ENCODE data around the gene BICD1. TPM values are rescaled to one million over a fixed set of nuclear protein-coding genes. Genes with fewer than 3 reads are reported as not detected.
"Not testable (repeated sequence)": the region's sequence is repeated elsewhere in the genome, so short reads cannot be mapped to it uniquely, and the experiment has no call there.

The BICD1 gene
- total RNA-seq, 4 donors from 2014 or later: 0.70 to 7.8 (median 2.8) TPM

DNA sequence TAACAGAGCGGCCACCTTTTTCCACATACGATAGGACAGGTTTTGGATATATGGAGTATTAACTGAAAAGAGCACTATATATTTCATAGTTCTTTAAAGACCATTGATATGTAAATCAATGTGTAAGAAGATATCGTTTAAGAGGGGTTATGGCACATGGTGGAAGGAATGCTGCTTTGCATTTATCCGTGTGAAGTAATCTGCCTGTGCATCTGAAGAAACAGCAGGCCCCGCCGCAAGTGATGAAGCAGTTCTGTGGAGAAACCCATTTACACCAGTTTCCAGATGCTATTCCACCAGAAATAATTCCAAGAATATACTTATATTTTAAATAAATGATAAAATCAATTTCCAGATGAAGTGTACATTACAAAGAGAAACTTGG is 72.4 kb downstream of the BICD1 start:
- 71 to 72% methylated on average over 6 of the region's 6 CpGs for WGBS, 2 donors
- Histone ChIP-seq H3K4me1 (peaks cover 0 to 8% (median 0%) of the 10 kb centered on the region in 3 donors), H3K27me3 (no peaks in the 10 kb centered on the region), H3K27ac (no peak overlapping the region), H3K4me3 (no peak overlapping the region), H3K36me3 (no peaks in the 10 kb centered on the region), H3K9me3 (no peaks in the 10 kb centered on the region)
- no peak for TF ChIP-seq POLR2A (IDR thresholded peaks at IDR 0.05)
- TF ChIP-seq, protein P1, sequence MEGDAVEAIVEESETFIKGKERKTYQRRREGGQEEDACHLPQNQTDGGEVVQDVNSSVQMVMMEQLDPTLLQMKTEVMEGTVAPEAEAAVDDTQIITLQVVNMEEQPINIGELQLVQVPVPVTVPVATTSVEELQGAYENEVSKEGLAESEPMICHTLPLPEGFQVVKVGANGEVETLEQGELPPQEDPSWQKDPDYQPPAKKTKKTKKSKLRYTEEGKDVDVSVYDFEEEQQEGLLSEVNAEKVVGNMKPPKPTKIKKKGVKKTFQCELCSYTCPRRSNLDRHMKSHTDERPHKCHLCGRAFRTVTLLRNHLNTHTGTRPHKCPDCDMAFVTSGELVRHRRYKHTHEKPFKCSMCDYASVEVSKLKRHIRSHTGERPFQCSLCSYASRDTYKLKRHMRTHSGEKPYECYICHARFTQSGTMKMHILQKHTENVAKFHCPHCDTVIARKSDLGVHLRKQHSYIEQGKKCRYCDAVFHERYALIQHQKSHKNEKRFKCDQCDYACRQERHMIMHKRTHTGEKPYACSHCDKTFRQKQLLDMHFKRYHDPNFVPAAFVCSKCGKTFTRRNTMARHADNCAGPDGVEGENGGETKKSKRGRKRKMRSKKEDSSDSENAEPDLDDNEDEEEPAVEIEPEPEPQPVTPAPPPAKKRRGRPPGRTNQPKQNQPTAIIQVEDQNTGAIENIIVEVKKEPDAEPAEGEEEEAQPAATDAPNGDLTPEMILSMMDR (IDR thresholded peaks at IDR 0.05): no peak
- DNase-seq: no peak
- intact Hi-C loops (cut with DNase I): no loop called here

GRCh38 chr12:32181498-32182175 is 75.0 kb downstream of the BICD1 start:
- WGBS, 2 donors: 25 to 63% methylated on average over 1 of the region's 1 CpG

GRCh38 chr12:32183650-32184049 is 77.0 kb downstream of the BICD1 start:
- peaks cover 0 to 8% (median 0%) of the 10 kb centered on the region in 3 donors for H3K4me1 ChIP-seq
- 88 to 100% methylated on average over 1 of the region's 1 CpG for WGBS, 2 donors

More at GRCh38 chr12:32181498-32182175, 75.0 kb downstream of the BICD1 start:
- no peak for DNase-seq
- TF ChIP-seq, protein P1 (IDR thresholded peaks at IDR 0.05): no peak
- TF ChIP-seq POLR2A (IDR thresholded peaks at IDR 0.05): no peak
- Histone ChIP-seq H3K4me3 (no peak overlapping the region), H3K36me3 (no peaks in the 10 kb centered on the region), H3K27me3 (no peaks in the 10 kb centered on the region), H3K9me3 (no peaks in the 10 kb centered on the region), H3K27ac (no peak overlapping the region), H3K4me1 (peaks cover 0 to 8% (median 0%) of the 10 kb centered on the region in 3 donors)
- intact Hi-C loops (cut with DNase I): no loop called here

GRCh38 chr12:32187127-32187526 is 80.5 kb downstream of the BICD1 start:
- H3K4me1 ChIP-seq; H3K9me3 ChIP-seq; intact Hi-C loops (cut with DNase I); H3K27me3 ChIP-seq; H3K36me3 ChIP-seq; H3K4me3 ChIP-seq; H3K27ac ChIP-seq; DNase-seq: not testable (repeated sequence)
- 77 to 84% methylated on average over 4 to 8 of the region's 8 CpGs for WGBS, 2 donors

More at GRCh38 chr12:32183650-32184049, 77.0 kb downstream of the BICD1 start:
- no peaks in the 10 kb centered on the region for H3K36me3 ChIP-seq
- H3K27me3 ChIP-seq: no peaks in the 10 kb centered on the region
- H3K9me3 ChIP-seq: no peaks in the 10 kb centered on the region
- no peak overlapping the region for H3K4me3 ChIP-seq
- DNase-seq: no peak
- no peak for TF ChIP-seq POLR2A (IDR thresholded peaks at IDR 0.05)
- intact Hi-C loops (cut with DNase I): no loop called here
- H3K27ac ChIP-seq: no peak overlapping the region

DNA sequence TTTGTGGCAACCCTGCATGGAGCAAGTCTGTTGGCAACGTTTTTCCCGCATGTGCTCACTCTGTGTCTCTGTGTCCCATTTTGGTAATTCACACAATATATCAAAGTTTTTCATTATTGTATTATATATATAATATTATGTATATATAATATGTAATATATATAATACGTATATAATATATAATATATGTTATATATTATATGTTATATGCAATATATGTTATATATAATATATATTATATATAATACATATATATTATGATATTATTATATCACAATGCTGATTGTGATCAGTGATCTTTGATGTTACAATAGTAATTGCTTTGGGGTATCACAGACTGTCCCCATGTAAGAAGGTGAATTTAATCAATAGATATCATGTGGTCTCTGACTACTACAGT is 84.8 kb downstream of the BICD1 start:
- no peak overlapping the region for H3K27ac ChIP-seq
- WGBS, 2 donors: 95 to 98% methylated on average over 3 of the region's 3 CpGs
- H3K4me3 ChIP-seq: no peak overlapping the region
- H3K9me3 ChIP-seq: peaks cover 0 to 12% (median 0%) of the 10 kb centered on the region in 3 donors
- intact Hi-C loops (cut with DNase I): no loop called here
- H3K27me3 ChIP-seq: no peaks in the 10 kb centered on the region
- no peak for DNase-seq
- no peaks in the 10 kb centered on the region for H3K36me3 ChIP-seq
- TF ChIP-seq POLR2A (IDR thresholded peaks at IDR 0.05): no peak
- TF ChIP-seq, protein P1 (IDR thresholded peaks at IDR 0.05): no peak
- H3K4me1 ChIP-seq: no peaks in the 10 kb centered on the region

DNA sequence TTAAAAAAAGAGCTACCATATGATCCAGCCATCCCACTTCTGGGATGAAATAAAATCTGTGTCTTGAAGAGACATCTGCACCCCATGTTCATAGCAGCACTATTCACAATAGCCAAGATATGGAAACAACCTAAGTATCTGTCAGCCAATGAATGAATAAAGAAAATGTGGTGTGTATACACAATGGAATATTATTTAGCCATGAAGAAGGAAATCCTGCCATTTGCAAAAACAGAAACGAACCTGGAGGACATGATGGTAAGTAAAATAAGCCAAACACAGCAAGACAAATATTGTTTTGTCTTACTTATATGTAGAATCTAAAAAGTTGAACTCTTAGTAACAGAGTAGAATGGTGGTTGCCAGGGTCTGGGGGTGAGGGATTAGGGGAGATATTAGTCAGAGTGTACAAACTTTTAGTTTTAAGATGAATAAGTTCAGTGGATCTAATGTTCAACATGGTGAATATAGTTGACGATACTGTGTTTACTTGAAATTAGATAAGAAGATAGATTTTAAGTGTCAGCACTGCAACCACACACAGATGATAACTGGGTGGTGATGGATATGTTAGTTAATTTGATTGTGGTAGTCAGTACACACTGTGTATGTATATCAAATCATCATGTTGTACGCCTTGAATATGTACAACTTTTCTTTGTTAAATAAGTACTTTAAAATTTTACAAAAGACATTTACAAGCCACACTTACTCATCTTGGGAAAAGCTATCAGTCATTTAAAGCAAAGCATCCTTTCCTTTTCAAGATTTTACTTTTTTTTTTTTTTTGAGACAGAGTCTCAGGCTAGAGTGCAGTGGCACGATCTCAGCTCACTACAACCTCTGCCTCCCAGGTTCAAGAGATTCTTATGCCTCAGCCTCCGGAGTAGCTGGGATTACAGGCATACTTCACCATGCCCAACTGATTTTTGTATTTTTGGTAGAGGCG is 89.9 kb downstream of the BICD1 start:
- 88 to 91% methylated on average over 6 of the region's 6 CpGs for WGBS, 2 donors
- intact Hi-C loops (cut with DNase I): no loop called here
- Histone ChIP-seq H3K27ac (no peak overlapping the region), H3K4me3 (no peak overlapping the region), H3K9me3 (peaks cover 0 to 12% (median 0%) of the 10 kb centered on the region in 3 donors), H3K4me1 (no peaks in the 10 kb centered on the region), H3K36me3 (no peaks in the 10 kb centered on the region), H3K27me3 (no peaks in the 10 kb centered on the region)
- no peak for DNase-seq
- TF ChIP-seq, protein P1 (IDR thresholded peaks at IDR 0.05): no peak
- no peak for TF ChIP-seq POLR2A (IDR thresholded peaks at IDR 0.05)

All from esophagus squamous epithelium (tissue), 5 donors.